ENCODE data around the gene FOXP1.

DNA sequence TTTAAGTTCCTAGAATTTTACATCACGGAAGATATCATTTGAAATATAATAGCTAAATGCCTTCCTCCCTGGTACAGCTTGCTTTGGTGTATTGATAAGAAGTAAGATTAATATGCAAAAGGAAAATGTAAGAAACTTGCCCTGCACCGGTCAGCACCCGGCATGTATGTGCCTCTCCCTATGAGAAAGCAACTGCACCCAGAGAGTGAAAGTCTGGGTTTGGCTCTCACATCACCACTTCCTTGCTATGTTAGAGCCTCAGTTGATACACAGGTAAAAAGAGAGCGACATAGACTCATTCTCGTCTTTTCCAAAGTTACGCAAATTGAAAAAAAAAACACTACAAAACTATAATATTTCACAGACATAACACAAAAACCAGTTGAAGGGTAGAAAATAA is 96.7 kb downstream of the FOXP1 start:
- TF ChIP-seq, protein P1, sequence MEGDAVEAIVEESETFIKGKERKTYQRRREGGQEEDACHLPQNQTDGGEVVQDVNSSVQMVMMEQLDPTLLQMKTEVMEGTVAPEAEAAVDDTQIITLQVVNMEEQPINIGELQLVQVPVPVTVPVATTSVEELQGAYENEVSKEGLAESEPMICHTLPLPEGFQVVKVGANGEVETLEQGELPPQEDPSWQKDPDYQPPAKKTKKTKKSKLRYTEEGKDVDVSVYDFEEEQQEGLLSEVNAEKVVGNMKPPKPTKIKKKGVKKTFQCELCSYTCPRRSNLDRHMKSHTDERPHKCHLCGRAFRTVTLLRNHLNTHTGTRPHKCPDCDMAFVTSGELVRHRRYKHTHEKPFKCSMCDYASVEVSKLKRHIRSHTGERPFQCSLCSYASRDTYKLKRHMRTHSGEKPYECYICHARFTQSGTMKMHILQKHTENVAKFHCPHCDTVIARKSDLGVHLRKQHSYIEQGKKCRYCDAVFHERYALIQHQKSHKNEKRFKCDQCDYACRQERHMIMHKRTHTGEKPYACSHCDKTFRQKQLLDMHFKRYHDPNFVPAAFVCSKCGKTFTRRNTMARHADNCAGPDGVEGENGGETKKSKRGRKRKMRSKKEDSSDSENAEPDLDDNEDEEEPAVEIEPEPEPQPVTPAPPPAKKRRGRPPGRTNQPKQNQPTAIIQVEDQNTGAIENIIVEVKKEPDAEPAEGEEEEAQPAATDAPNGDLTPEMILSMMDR (conservative IDR thresholded peaks at IDR 0.05; ENCODE audit: low read depth, low read length) = no peak
- TF ChIP-seq EZH2 (IDR thresholded peaks at IDR 0.05; ENCODE audit: borderline replicate concordance, low read depth, low read length, poor library complexity, severe bottlenecking) = no peak
